HG02943 (cell line): ENCODE data around the gene CTNNA2.

Experiments used
- ATAC-seq: cut with Tn5 transposase; IDR thresholded peaks from one replicate; pipeline ENCODE4 v1.9.1; 2021; ENCODE audit warnings: mild to moderate bottlenecking, low read depth, moderate library complexity; ENCODE audit not compliant: unreplicated experiment

The CTNNA2 gene

GRCh38 chr2:80338794-80339193 lies 825.9 kb downstream of the CTNNA2 start:
- no peak for ATAC-seq

GRCh38 chr2:80340022-80340421 lies 827.2 kb downstream of the CTNNA2 start:
- ATAC-seq: no peak

- ATAC-seq: no peak
Observed at GRCh38 chr2:80348078-80348477, 835.2 kb downstream of the CTNNA2 start.

GRCh38 chr2:80348953-80349352 lies 836.1 kb downstream of the CTNNA2 start:
- ATAC-seq: no peak

GRCh38 chr2:80351231-80351630 lies 838.4 kb downstream of the CTNNA2 start:
- no peak for ATAC-seq

GRCh38 chr2:80354858-80355257 lies 842.0 kb downstream of the CTNNA2 start:
- ATAC-seq: no peak

GRCh38 chr2:80361904-80362303 lies 849.1 kb downstream of the CTNNA2 start:
- no peak for ATAC-seq

- ATAC-seq: no peak
Observed at GRCh38 chr2:80363330-80363729, 850.5 kb downstream of the CTNNA2 start.

- no peak for ATAC-seq
Observed at GRCh38 chr2:80363791-80364349, 851.0 kb downstream of the CTNNA2 start.

GRCh38 chr2:80364524-80365212 lies 851.8 kb downstream of the CTNNA2 start:
- ATAC-seq: no peak

GRCh38 chr2:80365762-80366161 lies 852.9 kb downstream of the CTNNA2 start:
- no peak for ATAC-seq

GRCh38 chr2:80370375-80371009 lies 857.6 kb downstream of the CTNNA2 start:
- no peak for ATAC-seq

GRCh38 chr2:80374105-80374504 lies 861.3 kb downstream of the CTNNA2 start:
- ATAC-seq: no peak

GRCh38 chr2:80377071-80377470 lies 864.2 kb downstream of the CTNNA2 start:
- no peak for ATAC-seq

- no peak for ATAC-seq
Observed at GRCh38 chr2:80380736-80381135, 867.9 kb downstream of the CTNNA2 start.

GRCh38 chr2:80381666-80382065 lies 868.8 kb downstream of the CTNNA2 start:
- ATAC-seq: no peak

- no peak for ATAC-seq
Observed at GRCh38 chr2:80392441-80392840, 879.6 kb downstream of the CTNNA2 start.

GRCh38 chr2:80393991-80394390 lies 881.1 kb downstream of the CTNNA2 start:
- no peak for ATAC-seq

GRCh38 chr2:80395251-80395650 lies 882.4 kb downstream of the CTNNA2 start:
- ATAC-seq: no peak

GRCh38 chr2:80396276-80396675 lies 883.4 kb downstream of the CTNNA2 start:
- ATAC-seq: no peak

GRCh38 chr2:80403081-80403480 lies 890.2 kb downstream of the CTNNA2 start:
- ATAC-seq: no peak

GRCh38 chr2:80407377-80407776 lies 894.5 kb downstream of the CTNNA2 start:
- no peak for ATAC-seq
